Activated naive CD4-positive, alpha-beta T cell treated with anti-CD3 and anti-CD28 coated beads, Interleukin-2, amount 50 U/mL, for 72 hours (primary cell): ENCODE data around the gene CYB5D1. TPM values are rescaled to one million over a fixed set of nuclear protein-coding genes. Genes with fewer than 3 reads are reported as not detected.
"Not testable (repeated sequence)": the region's sequence is repeated elsewhere in the genome, so short reads cannot be mapped to it uniquely, and the experiment has no call there.

Source experiments
- ATAC-seq, 2 donors: fragments of 150-1000 bp; cut with Tn5 transposase; 2 replicates each; pipeline ENCODE4 v1.10.0; 2021; ENCODE audit warnings: mild to moderate bottlenecking in 2 of 2, moderate library complexity in 2 of 2
- DNase-seq, 2 donors: peaks; one replicate each; pipeline ENCODE4 v3.0.0; 2021 to 2022; ENCODE audit warnings: low spot score in 2 of 2
- H3K27ac Mint-ChIP-seq, 2 donors: one replicate each; pipeline ENCODE4 v1.8.0; 2022; ENCODE audit warnings: mild to moderate bottlenecking in 2 of 2, mixed read lengths in 2 of 2
- H3K36me3 Mint-ChIP-seq, 2 donors: one replicate each; pipeline ENCODE4 v1.8.0; 2022; ENCODE audit warnings: mixed read lengths in 2 of 2
- H3K9me3 Mint-ChIP-seq, 2 donors: one replicate each; pipeline ENCODE4 v1.8.0; 2022; ENCODE audit warnings: mixed read lengths in 2 of 2
- total RNA-seq, 2 donors: library from RNA; stranded (reverse); gene quantifications; one replicate each; pipeline ENCODE4 v1.2.3, GENCODE V29; 2022

The CYB5D1 gene
- total RNA-seq, 2 donors from 2014 or later: 8.0 to 20.2 TPM

DNA sequence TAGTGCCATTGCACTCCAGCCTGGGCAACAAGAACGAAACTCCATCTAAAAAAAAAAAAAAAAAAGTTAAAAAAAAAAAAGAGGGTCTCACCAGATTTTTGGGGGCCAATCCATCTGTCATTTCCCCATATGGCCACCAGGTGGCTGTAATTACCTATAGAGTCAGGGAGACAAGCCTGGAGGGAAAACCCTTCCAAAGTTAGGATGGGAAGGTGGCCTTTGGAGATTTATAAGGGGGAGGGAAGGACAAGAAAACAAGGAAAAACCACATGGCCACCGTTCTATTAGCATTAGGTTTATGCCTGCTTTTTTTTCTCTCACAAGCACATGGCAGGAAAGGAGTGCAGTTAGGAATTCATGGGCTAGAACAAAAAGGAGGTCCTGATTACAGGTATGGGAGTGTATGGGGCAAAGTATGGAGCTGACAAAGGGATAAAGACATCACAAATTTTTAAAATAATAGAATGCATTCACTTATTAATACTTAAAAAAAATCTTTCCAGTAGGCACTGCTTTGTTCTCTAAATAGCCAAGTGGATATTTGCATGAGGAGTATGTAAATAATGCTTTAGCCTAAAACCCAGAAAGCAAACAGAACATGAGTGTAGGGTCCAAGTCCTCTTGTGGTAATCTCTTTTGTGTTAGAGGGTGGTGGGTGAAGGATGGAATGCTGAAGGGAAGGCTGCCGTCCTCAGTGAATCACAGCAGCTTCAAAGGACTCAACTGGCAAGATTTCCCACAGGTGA lies 5.1 kb downstream of the CYB5D1 start:
- H3K27ac Mint-ChIP-seq: peak overlapping the region in 1 of 2 donors; percentile 16
- H3K36me3 Mint-ChIP-seq: peaks cover 0 to 25% of the 10 kb centered on the region in 2 donors
- H3K9me3 Mint-ChIP-seq: no peaks in the 10 kb centered on the region
- ATAC-seq (no peak), DNase-seq (no peak)

DNA sequence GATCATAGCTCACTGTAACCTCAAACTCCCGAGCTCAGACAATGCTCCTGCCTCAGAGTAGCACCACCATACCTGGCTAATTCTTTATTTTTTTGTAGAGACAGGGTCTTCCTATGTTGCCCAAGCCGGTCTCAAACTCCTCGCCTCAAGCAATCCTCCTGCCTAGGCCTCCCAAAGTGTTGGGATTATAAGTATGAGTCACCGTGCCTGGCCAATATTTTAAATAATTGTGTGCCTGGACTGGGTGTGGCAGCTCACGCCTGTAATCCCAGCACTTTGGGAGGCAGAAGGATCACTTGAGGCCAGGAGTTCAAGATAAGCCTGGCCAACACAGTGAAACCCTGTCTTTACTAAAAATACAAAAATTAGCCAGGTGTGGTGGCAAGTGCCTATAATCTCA lies 6.6 kb downstream of the CYB5D1 start:
- not testable (repeated sequence) for H3K27ac Mint-ChIP-seq, ATAC-seq, DNase-seq, H3K9me3 Mint-ChIP-seq
- peaks cover 0 to 28% of the 10 kb centered on the region in 2 donors for H3K36me3 Mint-ChIP-seq

DNA sequence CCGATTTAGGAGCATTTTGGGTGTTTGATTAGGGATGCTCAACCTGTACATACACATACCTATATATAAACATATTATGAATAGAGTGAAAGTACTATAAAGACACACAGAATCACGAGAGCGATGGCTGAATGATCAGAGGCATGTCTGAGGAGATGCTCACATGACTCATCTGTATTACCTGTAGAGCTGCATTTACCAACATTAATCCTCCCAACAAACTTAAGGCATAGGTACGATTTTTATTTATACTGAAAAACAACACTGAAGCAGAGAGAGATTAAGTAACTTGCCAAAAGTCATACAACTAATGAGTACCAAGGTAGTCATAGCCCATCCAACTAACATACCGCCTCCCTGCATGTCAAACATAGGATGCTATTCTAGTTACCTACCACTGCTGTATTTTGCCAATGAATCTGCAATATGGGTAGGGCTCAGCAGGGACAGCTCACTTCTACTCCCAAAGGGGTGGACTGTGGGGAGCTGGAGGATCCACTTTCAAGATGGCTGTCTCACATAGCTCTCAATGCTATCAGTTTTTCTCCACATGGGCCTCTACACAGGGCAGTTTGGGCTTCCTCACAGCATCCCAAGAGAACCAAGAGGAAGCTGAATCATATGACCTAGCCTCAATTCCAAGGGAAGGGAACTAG lies 7.3 kb downstream of the CYB5D1 start:
- Mint-ChIP-seq H3K27ac (no peak overlapping the region), H3K9me3 (no peaks in the 10 kb centered on the region), H3K36me3 (peaks cover 0 to 28% of the 10 kb centered on the region in 2 donors)
- peak in 1 of 2 donors; percentile 37 for ATAC-seq
- DNase-seq: no peak

DNA sequence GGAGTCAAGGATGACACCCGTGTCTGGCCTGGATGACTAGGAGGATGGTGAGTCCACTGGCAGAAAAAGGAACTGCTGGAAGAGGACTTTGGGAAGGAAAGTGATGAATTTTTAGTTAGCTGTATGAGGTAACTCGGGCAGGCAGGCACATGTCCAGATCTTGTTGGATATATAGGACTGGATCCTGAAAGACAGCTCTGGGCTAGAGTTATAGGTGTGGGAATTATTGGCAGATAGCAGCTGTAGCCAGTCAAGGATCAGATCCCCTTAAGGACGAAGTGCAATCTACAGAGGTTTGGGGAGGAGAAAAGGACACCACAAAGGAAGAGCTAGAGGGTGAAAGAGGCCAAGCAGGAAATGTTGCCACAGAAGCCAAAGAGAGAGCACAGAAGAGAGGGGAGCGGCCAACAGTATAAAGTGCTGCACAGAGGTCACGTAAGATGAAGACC lies 10.1 kb downstream of the CYB5D1 start:
- no peak for DNase-seq
- peak in 1 of 2 donors; percentile 54 for ATAC-seq
- H3K9me3 Mint-ChIP-seq: no peaks in the 10 kb centered on the region
- peak overlapping the region; percentile 62 to 63 for H3K27ac Mint-ChIP-seq
- H3K36me3 Mint-ChIP-seq: peaks cover 0 to 28% of the 10 kb centered on the region in 2 donors

DNA sequence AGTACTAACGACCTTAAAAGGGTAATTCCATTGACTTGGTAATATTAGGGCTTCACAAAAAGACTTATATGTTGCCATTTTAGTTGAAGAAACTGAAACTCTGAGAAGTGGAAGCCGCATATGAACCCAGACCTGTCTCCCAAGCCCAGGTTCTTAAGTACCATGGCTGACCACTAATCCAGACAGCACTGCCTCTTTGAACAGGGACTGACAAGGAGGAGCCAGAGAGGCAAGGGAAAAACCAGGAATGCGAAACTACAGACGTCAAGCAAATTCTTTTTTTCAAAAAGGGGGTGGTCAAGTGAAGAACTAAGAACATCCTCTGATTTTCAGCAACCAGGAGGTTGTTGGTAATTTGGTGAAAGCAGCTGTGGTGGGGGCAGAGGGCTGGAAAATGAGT lies 15.2 kb downstream of the CYB5D1 start:
- ATAC-seq (no peak), DNase-seq (no peak)
- Mint-ChIP-seq H3K27ac (no peak overlapping the region), H3K9me3 (no peaks in the 10 kb centered on the region), H3K36me3 (peaks cover 0 to 6% of the 10 kb centered on the region in 2 donors)

DNA sequence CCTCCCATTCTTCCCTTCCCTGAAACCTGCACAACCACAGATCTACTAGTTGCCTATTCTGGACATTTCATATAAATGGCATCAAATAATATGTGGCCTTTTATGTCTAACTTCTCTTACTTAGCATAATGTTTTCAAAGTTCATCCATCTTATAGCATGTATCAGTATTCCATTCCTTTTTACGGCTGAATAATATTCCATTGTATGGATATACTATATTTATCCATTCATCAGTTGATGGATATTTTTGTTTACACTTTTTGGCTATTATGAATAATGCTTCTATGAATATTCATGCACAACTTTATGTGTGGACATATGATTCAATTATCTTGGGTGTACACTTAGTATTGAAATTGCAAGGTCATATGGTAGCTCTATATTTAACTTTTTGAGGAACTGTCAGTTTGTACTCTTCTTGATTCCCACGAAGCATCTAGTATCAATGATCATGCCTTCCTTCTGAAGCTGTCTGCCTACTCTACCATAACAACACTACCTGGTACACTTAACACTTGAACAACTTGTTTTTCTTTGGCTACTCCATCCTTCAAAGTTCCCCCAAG lies 18.1 kb downstream of the CYB5D1 start:
- ATAC-seq (no peak), DNase-seq (no peak)
- peaks cover 0 to 5% of the 10 kb centered on the region in 2 donors for H3K36me3 Mint-ChIP-seq
- no peak overlapping the region for H3K27ac Mint-ChIP-seq
- no peaks in the 10 kb centered on the region for H3K9me3 Mint-ChIP-seq

DNA sequence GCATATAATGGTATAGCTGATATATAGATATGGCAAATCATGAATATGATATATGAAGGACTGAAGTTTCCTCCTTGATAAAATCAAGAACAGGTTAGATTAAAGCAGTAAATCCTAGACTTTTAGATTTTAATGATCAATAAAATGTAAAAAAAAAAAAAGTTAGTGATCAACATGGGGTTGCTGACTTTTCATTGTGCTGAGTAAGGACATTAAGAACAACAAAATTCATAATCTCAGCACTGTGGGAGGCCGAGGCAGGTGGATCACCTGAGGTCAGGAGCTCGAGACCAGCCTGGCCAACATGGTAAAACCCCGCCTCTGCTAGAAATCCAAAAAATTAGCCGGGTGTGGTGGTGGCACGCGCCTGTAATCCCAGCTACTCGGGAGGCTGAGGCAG lies 20.4 kb downstream of the CYB5D1 start:
- no peak for DNase-seq
- Mint-ChIP-seq H3K36me3 (peaks cover 0 to 5% of the 10 kb centered on the region in 2 donors), H3K9me3 (no peaks in the 10 kb centered on the region), H3K27ac (no peak overlapping the region)
- no peak for ATAC-seq

DNA sequence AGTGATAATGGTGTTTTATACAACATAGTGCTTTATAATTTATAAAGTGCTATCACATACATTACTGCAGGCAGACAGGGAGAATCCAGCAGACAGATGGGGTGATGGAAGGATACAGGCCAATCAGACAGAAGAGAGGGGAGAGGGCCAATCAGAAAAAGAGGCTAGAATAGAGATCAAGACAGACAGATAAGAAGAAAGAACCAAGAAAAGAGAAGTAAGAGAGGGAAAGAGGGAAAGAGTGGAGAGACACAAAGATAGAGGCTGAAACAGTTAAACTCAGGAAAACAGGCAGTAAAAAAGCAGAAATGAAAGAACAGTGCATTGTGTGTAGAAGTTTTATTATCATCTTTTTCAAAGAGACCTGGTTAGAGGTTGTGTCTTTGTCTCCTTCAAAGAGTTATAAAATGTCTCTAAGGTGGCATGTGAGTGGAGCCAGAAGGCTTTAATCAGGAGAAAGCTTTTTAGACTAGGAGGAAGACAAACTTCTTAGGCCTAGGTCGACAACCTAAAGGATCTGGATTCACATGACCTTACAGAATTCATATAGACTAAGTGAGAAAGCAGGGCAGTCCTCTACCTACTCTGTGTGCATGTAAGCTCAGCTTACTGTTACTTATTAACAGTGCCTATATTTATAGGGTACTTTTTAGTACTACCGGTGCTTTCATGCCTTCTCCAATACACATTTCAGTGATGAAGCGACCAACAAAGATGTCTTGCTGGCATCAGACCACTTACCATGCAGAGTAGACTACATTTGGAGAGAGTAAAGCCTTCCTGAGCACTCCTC lies 22.5 kb downstream of the CYB5D1 start:
- no peak overlapping the region for H3K27ac Mint-ChIP-seq
- ATAC-seq: no peak

DNA sequence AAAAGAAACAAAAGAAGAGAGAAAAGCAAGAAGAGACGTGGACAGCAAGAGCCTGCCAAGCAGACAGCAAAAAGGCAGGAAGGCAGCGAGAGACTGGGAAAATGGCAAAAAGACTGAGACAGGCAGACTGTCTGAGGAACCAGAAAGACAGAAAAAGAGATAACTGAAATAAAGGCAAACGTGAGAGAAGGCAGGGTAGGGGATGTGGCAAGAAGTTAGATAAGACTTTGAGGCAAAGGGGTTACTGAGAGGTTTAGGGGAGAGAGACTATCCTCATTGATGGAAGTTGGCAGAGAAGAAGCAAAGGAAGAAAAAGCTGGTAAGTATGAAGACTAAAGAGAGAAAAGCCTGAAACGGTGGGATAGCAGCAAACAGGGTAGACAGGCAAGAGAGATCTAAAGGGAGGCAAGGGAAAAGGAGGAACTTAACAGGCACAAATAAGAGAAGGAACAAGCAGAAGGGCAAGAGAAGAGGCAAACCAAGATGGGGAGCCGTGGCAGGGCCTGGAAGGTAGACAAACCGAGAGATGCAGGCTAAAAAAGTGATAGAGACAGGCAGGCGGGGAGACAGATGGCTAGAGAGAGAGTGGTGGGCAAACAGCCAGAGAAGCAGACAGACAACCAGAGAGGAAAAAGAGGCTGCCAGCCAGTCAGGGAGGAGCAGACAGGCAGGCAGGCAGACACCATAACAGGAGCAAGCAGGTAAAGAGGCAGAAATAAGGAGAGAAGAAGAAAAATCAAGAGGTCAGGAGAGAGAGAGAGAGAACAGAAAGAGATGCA lies 23.7 kb downstream of the CYB5D1 start:
- H3K27ac Mint-ChIP-seq: no peak overlapping the region
- peaks cover 0 to 7% of the 10 kb centered on the region in 2 donors for H3K36me3 Mint-ChIP-seq
- ATAC-seq: no peak
- DNase-seq: peak in 1 of 2 donors; percentile 44
- H3K9me3 Mint-ChIP-seq: no peaks in the 10 kb centered on the region

More for the DNA sequence above, 22.5 kb downstream of the CYB5D1 start:
- H3K36me3 Mint-ChIP-seq: no peaks in the 10 kb centered on the region
- no peak for DNase-seq
- H3K9me3 Mint-ChIP-seq: no peaks in the 10 kb centered on the region

DNA sequence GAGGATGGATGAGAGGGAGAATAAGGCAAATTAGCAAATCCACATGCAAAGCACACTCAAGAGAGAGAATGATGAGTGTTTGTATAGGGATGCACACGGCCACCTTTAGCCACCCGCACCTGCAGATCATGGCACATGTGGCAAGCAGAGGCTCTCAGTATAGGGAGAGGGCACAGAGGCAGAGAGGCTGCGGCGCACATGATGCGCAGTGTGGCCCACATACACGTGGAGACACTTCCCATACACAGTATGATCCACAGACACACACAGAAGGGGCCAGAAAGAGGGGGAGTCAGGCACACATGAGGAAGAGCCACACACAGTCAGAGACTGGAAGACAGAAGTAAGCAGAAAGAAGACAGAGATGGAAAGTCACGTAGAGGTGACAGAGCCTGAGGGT lies 24.3 kb downstream of the CYB5D1 start:
- H3K9me3 Mint-ChIP-seq: no peaks in the 10 kb centered on the region
- H3K36me3 Mint-ChIP-seq: peaks cover 0 to 8% of the 10 kb centered on the region in 2 donors
- no peak overlapping the region for H3K27ac Mint-ChIP-seq
- no peak for ATAC-seq
- DNase-seq: peak in 1 of 2 donors; percentile 35

DNA sequence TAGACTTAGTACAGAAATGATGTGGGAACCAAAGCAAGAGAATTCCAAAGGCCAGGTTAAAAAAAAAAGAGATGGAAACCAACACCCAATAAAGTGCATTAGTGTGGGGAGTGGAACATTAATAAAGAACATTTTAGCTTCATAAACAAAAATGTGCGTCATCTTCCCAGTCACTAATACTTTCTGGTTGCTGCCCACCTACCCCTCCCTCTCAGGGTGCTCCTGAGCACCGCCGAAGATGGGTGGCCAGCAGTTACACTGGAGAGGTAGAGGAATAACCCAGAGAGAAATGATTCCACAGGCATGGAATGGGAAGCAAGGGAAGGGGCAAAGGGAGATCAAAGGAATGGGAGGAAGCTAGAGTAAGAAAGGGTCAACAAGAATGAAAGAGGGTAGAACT lies 24.8 kb downstream of the CYB5D1 start:
- DNase-seq (no peak), ATAC-seq (no peak)
- H3K36me3 Mint-ChIP-seq: peaks cover 0 to 8% of the 10 kb centered on the region in 2 donors
- H3K27ac Mint-ChIP-seq: no peak overlapping the region
- H3K9me3 Mint-ChIP-seq: no peaks in the 10 kb centered on the region

DNA sequence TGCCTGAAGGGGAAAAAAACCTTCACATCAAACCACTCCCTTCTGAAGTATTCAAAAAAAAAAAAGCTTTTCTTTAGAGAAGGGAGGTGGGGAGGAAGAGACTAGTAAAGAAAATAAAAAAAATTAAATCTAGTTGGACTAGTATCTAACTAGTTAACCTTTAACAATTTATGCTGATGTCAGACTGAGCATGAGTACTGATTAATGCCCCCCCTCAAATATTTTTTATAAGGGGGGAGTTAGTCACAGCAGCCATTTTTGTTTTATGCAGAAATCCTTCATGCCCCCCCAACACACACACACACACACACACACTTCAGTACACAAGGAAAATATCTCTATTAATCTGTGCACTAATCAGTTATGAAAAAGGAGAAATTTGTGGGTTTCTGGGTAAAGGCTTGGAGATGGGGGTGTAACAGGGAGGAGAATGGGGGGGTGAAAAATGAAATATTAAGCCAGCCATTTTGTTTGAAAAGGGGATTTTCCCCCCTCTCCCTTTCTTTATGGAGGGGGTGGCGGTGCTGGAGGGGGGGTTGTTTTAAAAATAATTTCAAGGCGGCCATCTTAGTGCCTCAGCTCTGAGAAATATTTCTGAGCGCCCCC lies 26.1 kb downstream of the CYB5D1 start:
- Mint-ChIP-seq H3K36me3 (peaks cover 0 to 8% of the 10 kb centered on the region in 2 donors), H3K27ac (no peak overlapping the region), H3K9me3 (no peaks in the 10 kb centered on the region)
- DNase-seq (peak in 1 of 2 donors; percentile 34), ATAC-seq (no peak)

DNA sequence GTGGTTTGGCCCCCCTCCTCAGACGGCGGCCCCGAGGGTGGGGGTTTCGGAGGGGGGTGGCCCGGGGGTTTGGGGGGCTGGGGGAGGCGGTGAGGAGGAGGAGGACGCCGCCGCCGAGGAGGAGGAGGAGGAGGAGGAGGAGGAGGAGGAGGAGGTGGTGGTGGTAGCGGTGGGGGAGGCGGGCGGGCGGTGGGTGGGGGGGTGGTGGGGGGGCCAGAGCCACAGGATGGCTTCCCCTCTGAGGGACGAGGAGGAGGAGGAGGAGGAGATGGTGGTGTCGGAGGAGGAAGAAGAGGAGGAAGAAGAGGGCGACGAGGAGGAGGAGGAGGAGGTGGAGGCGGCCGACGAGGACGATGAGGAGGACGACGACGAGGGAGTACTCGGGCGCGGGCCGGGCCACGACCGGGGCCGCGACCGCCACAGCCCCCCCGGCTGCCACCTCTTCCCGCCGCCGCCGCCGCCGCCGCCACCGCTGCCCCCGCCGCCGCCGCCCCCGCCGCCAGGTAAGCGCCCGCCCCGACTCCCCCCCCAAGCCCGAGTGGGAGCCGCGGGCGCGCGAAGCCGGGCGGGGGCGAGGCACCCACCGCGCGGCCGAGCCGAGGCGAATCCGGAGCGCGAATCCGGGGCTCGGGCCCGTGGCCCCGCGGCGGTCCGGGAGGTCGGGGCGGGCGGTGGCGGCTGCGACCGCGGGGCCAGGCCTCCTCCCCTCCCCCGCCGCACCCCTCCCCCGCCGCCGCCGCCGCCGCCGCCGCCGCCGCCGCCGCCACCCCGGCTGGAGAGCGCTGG lies 27.0 kb downstream of the CYB5D1 start:
- ATAC-seq (no peak), DNase-seq (peak in 1 of 2 donors; percentile 57)
- Mint-ChIP-seq H3K9me3 (no peaks in the 10 kb centered on the region), H3K27ac (peak overlapping the region in 1 of 2 donors; percentile 77), H3K36me3 (peaks cover 0 to 8% of the 10 kb centered on the region in 2 donors)

DNA sequence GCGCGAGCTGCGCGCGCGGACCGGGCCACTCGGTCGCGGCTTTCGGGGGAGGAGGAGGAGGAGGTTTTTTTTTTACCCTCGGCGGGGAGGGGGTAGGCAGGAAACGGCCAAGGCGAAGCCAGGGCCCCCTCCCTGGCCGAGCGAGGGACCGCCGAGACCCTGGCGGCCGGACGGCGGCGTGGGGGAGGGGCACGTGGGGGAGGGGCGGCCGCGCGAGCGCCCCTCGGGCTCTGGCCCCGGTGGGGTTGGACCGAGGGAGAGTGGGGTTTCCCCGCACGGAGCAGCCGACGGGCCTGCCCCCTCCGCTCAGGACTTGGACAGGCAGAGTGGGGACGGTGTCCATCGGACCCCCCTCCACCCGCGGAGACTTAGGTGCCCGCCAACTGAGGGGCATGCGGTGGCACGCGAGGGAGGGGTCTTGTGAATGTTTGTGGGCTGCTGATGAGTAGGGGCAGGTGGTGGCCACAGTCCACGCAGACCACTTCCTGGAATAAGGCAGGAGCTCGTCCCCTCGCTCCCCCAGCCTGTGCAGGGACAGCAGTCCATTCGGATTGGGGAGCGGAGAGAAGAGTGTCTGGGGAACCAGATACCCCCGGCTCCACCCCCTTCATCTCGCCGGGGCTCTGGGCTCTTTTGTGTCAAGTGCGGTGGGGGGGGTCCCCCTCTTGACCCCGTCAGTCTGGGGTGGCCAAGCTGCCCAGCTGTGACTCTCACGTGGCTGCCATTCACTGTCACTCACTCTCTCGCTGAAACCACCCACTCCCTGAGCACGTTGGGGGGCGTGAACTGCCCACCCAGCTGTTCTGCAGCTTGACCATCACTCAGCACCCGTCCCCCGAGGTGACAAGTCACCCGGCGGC lies 27.8 kb downstream of the CYB5D1 start:
- H3K9me3 Mint-ChIP-seq: no peaks in the 10 kb centered on the region
- H3K27ac Mint-ChIP-seq: peak overlapping the region in 1 of 2 donors; percentile 11
- ATAC-seq (peak in 1 of 2 donors; percentile 58), DNase-seq (peak; percentile 53 to 84)
- H3K36me3 Mint-ChIP-seq: peaks cover 0 to 15% of the 10 kb centered on the region in 2 donors
